Panc1 (cell line): ENCODE data around the gene DYNAP. TPM values are rescaled to one million over a fixed set of nuclear protein-coding genes. Genes with fewer than 3 reads are reported as not detected.

Experiments
- ATAC-seq: fragments of 200-7000 bp; cut with Tn5 transposase; 2 replicates; pipeline ENCODE4 v1.9.1; 2020; ENCODE audit warnings: mild to moderate bottlenecking, moderate library complexity
- BruUV-seq: library from RNA; stranded (reverse); fragments of 400-500 nt; replicated peaks from 2 replicates; lab custom pipeline; 2021; lab: Mats Ljungman, UMichigan
- CTCF ChIA-PET: fragments of 300-600 bp; sonication (Branson Sonifier 250); formaldehyde crosslinking; loops from one replicate; lab custom pipeline; 2022; ENCODE audit warnings: antibody characterized with exemption; lab: Charles Lee
- POLR2A ChIA-PET: fragments of 300-600 bp; sonication (Branson Sonifier 250); formaldehyde crosslinking; loops from one replicate; lab custom pipeline; 2022; ENCODE audit warnings: antibody characterized with exemption; lab: Charles Lee
- DNase-seq: peaks from one replicate; pipeline ENCODE4 v3.0.0-alpha.2; 2010; ENCODE audit warnings: low read depth, low spot score
- H3K27ac ChIP-seq: 2 replicates; pipeline ENCODE4 v1.5.1; 2011; ENCODE audit warnings: mild to moderate bottlenecking, low read length, inconsistent platforms
- H3K27me3 ChIP-seq: fragments of 200-500 bp; sonication (Bioruptor generic); 2 replicates; pipeline ENCODE4 v1.6.0; 2014; ENCODE audit warnings: low read length, inconsistent platforms; ENCODE audit not compliant: control insufficient read depth, insufficient read depth
- H3K36me3 ChIP-seq: fragments of 200-500 bp; sonication (Bioruptor generic); 2 replicates; pipeline ENCODE4 v1.5.1; 2014; ENCODE audit warnings: inconsistent platforms, mild to moderate bottlenecking, low read length, moderate library complexity; ENCODE audit not compliant: control insufficient read depth, insufficient read depth
- H3K4me1 ChIP-seq: 2 replicates; pipeline ENCODE4 v1.5.1; 2011; ENCODE audit warnings: inconsistent platforms, mild to moderate bottlenecking, low read length, moderate library complexity; ENCODE audit not compliant: control insufficient read depth, insufficient read depth
- H3K4me3 ChIP-seq, 2 experiments: 2 replicates each; pipeline ENCODE4 v1.5.1; 2011 to 2012; ENCODE audit warnings: low read depth in 2 of 2, low read length in 2 of 2, mild to moderate bottlenecking in 2 of 2, inconsistent platforms in 1 of 2, moderate library complexity in 1 of 2
- H3K9me3 ChIP-seq: fragments of 200-500 bp; sonication (Bioruptor generic); 2 replicates; pipeline ENCODE4 v1.5.1; 2014; ENCODE audit warnings: low read depth, mild to moderate bottlenecking, inconsistent platforms, low read length, moderate library complexity; ENCODE audit not compliant: control insufficient read depth, insufficient read depth
- CTCF ChIP-seq: fragments of 450-650 bp; IDR thresholded peaks from 2 replicates; pipeline ENCODE4 v1.5.1; 2017; ENCODE audit warnings: mild to moderate bottlenecking
- POLR2AphosphoS5 ChIP-seq: IDR thresholded peaks from 2 replicates; pipeline ENCODE4 v1.6.1; 2012; ENCODE audit warnings: mild to moderate bottlenecking, low read depth, low read length, moderate library complexity
- REST ChIP-seq, 2 experiments: IDR thresholded peaks; 2 replicates each; pipeline ENCODE4 v1.6.1; 2011 to 2012; ENCODE audit warnings: low read depth in 2 of 2, control low read depth in 1 of 2, low read length in 1 of 2, mild to moderate bottlenecking in 1 of 2, moderate library complexity in 1 of 2; ENCODE audit not compliant: insufficient read depth in 1 of 2
- SIN3A ChIP-seq: IDR thresholded peaks from 2 replicates; pipeline ENCODE4 v1.6.1; 2012; ENCODE audit warnings: low read depth, mild to moderate bottlenecking, low read length, moderate library complexity, borderline replicate concordance; ENCODE audit not compliant: insufficient read depth
- TCF7L2 ChIP-seq: IDR thresholded peaks from 2 replicates; pipeline ENCODE4 v1.6.1; 2011; ENCODE audit warnings: mild to moderate bottlenecking, low read depth, low read length, inconsistent platforms
- in situ Hi-C: cut with HindIII; loops from 2 replicates; pipeline ENCODE4 v1.10.0; 2016; ENCODE audit warnings: low sequenced_read_pairs, low pct_unique_long_range_greater_than_20kb
- intact Hi-C: fragments of 100-400 bp; cut with micrococcal nuclease; formaldehyde crosslinking; loops from one replicate; pipeline ENCODE4 v1.10.0; 2022; ENCODE audit not compliant: unreplicated experiment
- total RNA-seq: library from RNA; stranded (reverse); gene quantifications from one replicate; pipeline ENCODE4 v1.2.1, GENCODE V29; 2021; ENCODE audit not compliant: unreplicated experiment

The DYNAP gene
- total RNA-seq, 1 experiment from 2014 or later, result not detected

- no peak overlapping the region for H3K27ac ChIP-seq
- H3K36me3 ChIP-seq, result no peaks in the 10 kb centered on the region
- in situ Hi-C loops (no loop called here), intact Hi-C loops (no loop called here)
- no peaks in the 10 kb centered on the region for H3K27me3 ChIP-seq
- H3K9me3 ChIP-seq, result no peaks in the 10 kb centered on the region
- H3K4me1 ChIP-seq, result no peaks in the 10 kb centered on the region
- no peak overlapping the region for H3K4me3 ChIP-seq
- ATAC-seq (no peak), DNase-seq (no peak)
- BruUV-seq, result no TSS peak
- no peak for TF ChIP-seq REST (IDR thresholded peaks at IDR 0.05; ENCODE audit: insufficient read depth in 1 of 2, low read depth in 2 of 2, low read length in 1 of 2)
- TF ChIP-seq SIN3A, result no peak
- no peak for TF ChIP-seq POLR2AphosphoS5
- TF ChIP-seq CTCF, result no peak
- no peak for TF ChIP-seq TCF7L2
- CTCF ChIA-PET, result no interaction called here
- POLR2A ChIA-PET, result no interaction called here
Measured at GRCh38 chr18:54561706-54562267, 29.3 kb upstream of the DYNAP start.

DNA sequence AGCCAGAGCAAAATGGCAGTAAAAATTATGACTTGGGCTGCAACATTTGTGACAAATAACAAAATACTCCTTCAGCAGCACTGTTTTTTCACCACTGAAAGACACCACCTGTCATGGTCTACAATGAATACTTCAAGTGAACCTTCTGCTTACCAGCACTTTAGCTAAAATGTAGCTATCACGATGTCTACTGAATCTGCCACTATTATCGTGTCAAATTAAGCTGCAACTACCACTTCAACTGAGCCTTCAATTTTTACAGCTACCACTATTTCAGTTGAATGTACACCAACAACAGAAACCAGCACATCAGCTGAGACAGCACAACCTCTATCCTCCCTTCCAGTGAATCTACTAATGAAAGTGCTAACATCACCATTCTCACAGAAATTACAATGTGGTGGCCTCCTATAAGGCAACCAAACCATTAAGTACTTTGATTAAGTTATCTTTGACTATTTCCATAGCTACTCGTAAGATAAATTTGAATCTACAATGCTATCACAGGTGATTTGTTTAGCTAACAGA lies 10.8 kb upstream of the DYNAP start:
- POLR2A ChIA-PET, result no interaction called here
- no peak overlapping the region for H3K4me3 ChIP-seq
- no peaks in the 10 kb centered on the region for H3K36me3 ChIP-seq
- H3K27ac ChIP-seq, result no peak overlapping the region
- TF ChIP-seq REST (IDR thresholded peaks at IDR 0.05; ENCODE audit: insufficient read depth in 1 of 2, low read depth in 2 of 2, low read length in 1 of 2) (no peak), CTCF (no peak), TCF7L2 (no peak), POLR2AphosphoS5 (no peak), SIN3A (no peak)
- H3K27me3 ChIP-seq, result no peaks in the 10 kb centered on the region
- BruUV-seq, result no TSS peak
- ATAC-seq (no peak), DNase-seq (no peak)
- no peaks in the 10 kb centered on the region for H3K9me3 ChIP-seq
- CTCF ChIA-PET, result no interaction called here
- intact Hi-C loops, result no loop called here
- H3K4me1 ChIP-seq, result no peaks in the 10 kb centered on the region
- in situ Hi-C loops, result no loop called here
